HEK293 (cell line): ENCODE measurements around the gene DLGAP3.
A peak's percentile ranks its signal among the peaks of the same experiment; 100 is the strongest.
"Not testable (repeated sequence)": the region's sequence is repeated elsewhere in the genome, so short reads cannot be mapped to it uniquely, and the experiment has no call there.

Experiments
- CTCF ChIA-PET: fragments of 350-600 bp; formaldehyde crosslinking; extraction: SDS; loops from one replicate; lab custom pipeline; 2021; ENCODE audit warnings: antibody characterized with exemption; lab: Yijun Ruan, JAX
- POLR2A ChIA-PET: fragments of 300-600 bp; formaldehyde crosslinking; extraction: SDS; loops from one replicate; lab custom pipeline; 2020; ENCODE audit warnings: antibody characterized with exemption, inconsistent platforms; lab: Yijun Ruan, JAX
- H3K27ac ChIP-seq: fragments of 200-500 bp; sonication (Bioruptor generic); 2 replicates; pipeline ENCODE4 v1.5.1; 2014; ENCODE audit warnings: low read depth, low read length, control low read depth, inconsistent platforms; ENCODE audit errors: extremely low read depth
- H3K36me3 ChIP-seq, 2 experiments: fragments of 200-500 bp in 1 of 2; sonication (Bioruptor generic) in 1 of 2; 1 replicate in 1 of 2; 2 replicates in 1 of 2; pipeline ENCODE4 v1.5.1; 2014 to 2017; ENCODE audit warnings: inconsistent platforms in 2 of 2, low read length in 2 of 2; ENCODE audit not compliant: control insufficient read depth in 2 of 2, insufficient read depth in 1 of 2
- H3K4me1 ChIP-seq: fragments of 200-500 bp; sonication (Bioruptor generic); 2 replicates; pipeline ENCODE4 v1.5.1; 2014; ENCODE audit warnings: mild to moderate bottlenecking, low read length, inconsistent platforms; ENCODE audit not compliant: control insufficient read depth, insufficient read depth
- H3K4me3 ChIP-seq: 2 replicates; pipeline ENCODE4 v1.5.1; 2011; ENCODE audit warnings: low read depth, mild to moderate bottlenecking, control low read depth, low read length, moderate library complexity
- H3K9me3 ChIP-seq: fragments of 200-500 bp; sonication (Bioruptor generic); 2 replicates; pipeline ENCODE4 v1.5.1; 2014; ENCODE audit warnings: low read depth, low read length, inconsistent platforms; ENCODE audit not compliant: control insufficient read depth, insufficient read depth
- AEBP2 ChIP-seq: fragments of 450-650 bp; formaldehyde crosslinking; IDR thresholded peaks from 2 replicates; pipeline ENCODE4 v1.5.1; 2016; ENCODE audit warnings: missing biosample characterization, missing genetic modification characterization, borderline replicate concordance
- GFI1B ChIP-seq: fragments of 450-650 bp; formaldehyde crosslinking; IDR thresholded peaks from 2 replicates; pipeline ENCODE4 v1.5.1; 2016; ENCODE audit warnings: missing biosample characterization, missing genetic modification characterization
- IKZF3 ChIP-seq: fragments of 450-650 bp; IDR thresholded peaks from 2 replicates; pipeline ENCODE4 v1.5.0; 2018; ENCODE audit warnings: missing biosample characterization, mild to moderate bottlenecking, missing genetic modification characterization, moderate library complexity
- MYNN ChIP-seq: fragments of 450-650 bp; formaldehyde crosslinking; IDR thresholded peaks from 2 replicates; pipeline ENCODE4 v1.5.1; 2016; ENCODE audit warnings: missing biosample characterization, missing genetic modification characterization, borderline replicate concordance
- PBX3 ChIP-seq: sonication (generic); formaldehyde crosslinking; IDR thresholded peaks from 2 replicates; pipeline ENCODE4 v1.8.1; 2022; ENCODE audit warnings: mild to moderate bottlenecking, moderate library complexity, missing genetic modification reagents
- SCRT1 ChIP-seq: fragments of 450-650 bp; formaldehyde crosslinking; IDR thresholded peaks from 2 replicates; pipeline ENCODE4 v1.5.1; 2016; ENCODE audit warnings: missing biosample characterization, missing genetic modification characterization, borderline replicate concordance
- ZBTB6 ChIP-seq: fragments of 450-650 bp; formaldehyde crosslinking; IDR thresholded peaks from 2 replicates; pipeline ENCODE4 v1.5.1; 2017; ENCODE audit warnings: missing biosample characterization, missing genetic modification characterization
- ZFHX2 ChIP-seq: fragments of 450-650 bp; formaldehyde crosslinking; conservative IDR thresholded peaks from 2 replicates; pipeline ENCODE4 v1.5.1; 2016; ENCODE audit warnings: missing biosample characterization, missing genetic modification characterization
- ZNF112 ChIP-seq: fragments of 450-650 bp; formaldehyde crosslinking; IDR thresholded peaks from 2 replicates; pipeline ENCODE4 v1.5.0; 2017; ENCODE audit warnings: missing biosample characterization, missing genetic modification characterization
- ZNF19 ChIP-seq: fragments of 450-650 bp; formaldehyde crosslinking; IDR thresholded peaks from 2 replicates; pipeline ENCODE4; 2016; ENCODE audit warnings: missing biosample characterization, missing genetic modification characterization, low read depth
- ZNF423 ChIP-seq: fragments of 450-650 bp; formaldehyde crosslinking; IDR thresholded peaks from 2 replicates; pipeline ENCODE4 v1.5.1; 2016; ENCODE audit warnings: missing biosample characterization, missing genetic modification characterization
- ZNF518A ChIP-seq: fragments of 450-650 bp; formaldehyde crosslinking; conservative IDR thresholded peaks from 2 replicates; pipeline ENCODE4 v1.5.1; 2016; ENCODE audit warnings: low read depth, missing biosample characterization, missing genetic modification characterization
- ZNF549 ChIP-seq: fragments of 450-650 bp; IDR thresholded peaks from 2 replicates; pipeline ENCODE4 v1.5.1; 2018; ENCODE audit warnings: missing biosample characterization, missing genetic modification characterization, mild to moderate bottlenecking, inconsistent platforms, moderate library complexity
- ZNF561 ChIP-seq: fragments of 450-650 bp; IDR thresholded peaks from 2 replicates; pipeline ENCODE4 v1.5.1; 2018; ENCODE audit warnings: missing biosample characterization, missing genetic modification characterization, borderline replicate concordance
- ZSCAN5A ChIP-seq: fragments of 450-650 bp; formaldehyde crosslinking; IDR thresholded peaks from 2 replicates; pipeline ENCODE4 v1.5.1; 2016; ENCODE audit warnings: missing biosample characterization, missing genetic modification characterization

DLGAP3 gene

GRCh38 chr1:34948739-34949138, 19.3 kb upstream of the DLGAP3 start:
- H3K36me3 ChIP-seq, H3K4me3 ChIP-seq: not testable (repeated sequence)
- POLR2A ChIA-PET, result interaction anchor here (0.6 kb wide), 1 partner anchor 65 kb away, joined by 3 read pairs; no protein-coding TSS in a partner anchor
- peak; percentile 29; the same call in 1 of the 2 replicates for TF ChIP-seq ZNF112 (tag by site-specific recombination)
- TF ChIP-seq, all 188 proteins: peak for 1; not testable (repeated sequence) for 187
- H3K4me1 ChIP-seq, H3K27ac ChIP-seq, CTCF ChIA-PET, H3K9me3 ChIP-seq: not testable (repeated sequence)

GRCh38 chr1:34947641-34948314, 18.3 kb upstream of the DLGAP3 start:
- H3K27ac ChIP-seq, CTCF ChIA-PET, POLR2A ChIA-PET, H3K9me3 ChIP-seq, H3K4me1 ChIP-seq, H3K4me3 ChIP-seq, H3K36me3 ChIP-seq: not testable (repeated sequence)

- ChIA-PET POLR2A (no interaction called here), CTCF (no interaction called here)
- Histone ChIP-seq H3K36me3 (no peaks in the 10 kb centered on the region), H3K9me3 (no peaks in the 10 kb centered on the region), H3K27ac (no peak overlapping the region), H3K4me1 (no peaks in the 10 kb centered on the region), H3K4me3 (no peak overlapping the region)
- TF ChIP-seq ZNF561 (no peak), ZSCAN5A (no peak), IKZF3 (tag by site-specific recombination) (no peak), MYNN (tag by site-specific recombination) (no peak), ZBTB6 (tag by site-specific recombination) (no peak), SCRT1 (tag by site-specific recombination) (no peak), ZNF19 (tag by site-specific recombination) (no peak), PBX3 (no peak), ZNF518A (no peak), GFI1B (tag by site-specific recombination) (no peak), AEBP2 (tag by site-specific recombination) (no peak), ZNF549 (tag by site-specific recombination) (no peak), ZFHX2 (no peak), ZNF423 (tag by site-specific recombination) (no peak)
These were observed 16.8 kb upstream of the DLGAP3 start for GRCh38 chr1:34946211-34946610.

GRCh38 chr1:34941798-34942197, 12.3 kb upstream of the DLGAP3 start:
- H3K4me1 ChIP-seq, POLR2A ChIA-PET, H3K9me3 ChIP-seq, H3K27ac ChIP-seq, H3K36me3 ChIP-seq, H3K4me3 ChIP-seq: not testable (repeated sequence)
- CTCF ChIA-PET, result interaction anchor here (0.8 kb wide), 1 partner anchor 13 kb away, joined by 3 read pairs; no protein-coding TSS in a partner anchor
